ENCODE measurements around the gene RPAP2. TPM values are rescaled to one million over a fixed set of nuclear protein-coding genes. Genes with fewer than 3 reads are reported as not detected.

RPAP2 gene
- total and polyA plus RNA-seq, 2 of the 8 experiments (the other 6 are each of a cell fraction or from before 2014, with no cell fraction given) = 7.9 to 28.4 TPM

GRCh38 chr1:92447033-92447681, 148.3 kb downstream of the RPAP2 start (continued):
- TF ChIP-seq CTCF (IDR thresholded peaks at IDR 0.05; ENCODE audit: control extremely low read depth in 1 of 3, insufficient read depth in 1 of 3, low read depth in 1 of 3, low read length in 3 of 3) = no peak

Data from H1 (cell line).